Loucy (cell line): Measurements from ENCODE around the gene STK11IP.
A peak's percentile ranks its signal among the peaks of the same experiment; 100 is the strongest.

Source experiments
- H2AFZ ChIP-seq: fragments of 200-600 bp; sonication (generic); 2 replicates; pipeline ENCODE4 v1.6.0; 2016; ENCODE audit warnings: antibody characterized with exemption, mild to moderate bottlenecking, low read length, moderate library complexity
- H3F3A ChIP-seq: fragments of 200-600 bp; 2 replicates; pipeline ENCODE4 v1.6.0; 2016; ENCODE audit warnings: antibody characterized with exemption, low read depth, mild to moderate bottlenecking
- H3K27me3 ChIP-seq: fragments of 200-600 bp; sonication (generic); 2 replicates; pipeline ENCODE4 v1.6.1; 2014; ENCODE audit warnings: low read length, mild to moderate bottlenecking; ENCODE audit not compliant: insufficient read depth, poor library complexity, severe bottlenecking
- H3K36me3 ChIP-seq: fragments of 200-600 bp; sonication (generic); 2 replicates; pipeline ENCODE4 v1.6.1; 2016; ENCODE audit warnings: low read length; ENCODE audit not compliant: insufficient read depth
- H3K4me1 ChIP-seq: fragments of 200-600 bp; sonication (generic); 2 replicates; pipeline ENCODE4 v1.5.1; 2014; ENCODE audit warnings: low read length, mild to moderate bottlenecking; ENCODE audit not compliant: insufficient read depth, poor library complexity, severe bottlenecking
- H3K4me2 ChIP-seq: fragments of 200-600 bp; sonication (generic); 2 replicates; pipeline ENCODE4 v1.6.0; 2014; ENCODE audit warnings: antibody characterized with exemption, low read length, low read depth, mild to moderate bottlenecking; ENCODE audit not compliant: poor library complexity, severe bottlenecking
- H3K4me3 ChIP-seq: fragments of 200-600 bp; sonication (generic); 2 replicates; pipeline ENCODE4 v1.5.1; 2014; ENCODE audit warnings: low read length, mild to moderate bottlenecking, mixed read lengths; ENCODE audit not compliant: poor library complexity, severe bottlenecking
- H3K79me2 ChIP-seq: fragments of 200-600 bp; sonication (generic); 2 replicates; pipeline ENCODE4 v1.6.1; 2014; ENCODE audit warnings: low read length; ENCODE audit not compliant: insufficient read depth
- H3K9ac ChIP-seq: fragments of 200-600 bp; sonication (generic); 2 replicates; pipeline ENCODE4 v1.6.0; 2014; ENCODE audit warnings: mild to moderate bottlenecking, low read depth, low read length, moderate library complexity; ENCODE audit not compliant: poor library complexity, severe bottlenecking
- H3K9me2 ChIP-seq: fragments of 200-600 bp; sonication (generic); replicated peaks from 2 replicates; pipeline ENCODE4 v1.6.1; 2016; ENCODE audit warnings: low read depth, low read length, mixed read lengths
- H3K9me3 ChIP-seq: fragments of 200-600 bp; sonication (generic); 2 replicates; pipeline ENCODE4 v1.6.1; 2014; ENCODE audit warnings: mild to moderate bottlenecking, antibody characterized with exemption, low read length, low read depth; ENCODE audit not compliant: insufficient read depth
- H4K20me1 ChIP-seq: fragments of 200-600 bp; sonication (generic); 2 replicates; pipeline ENCODE4 v1.6.0; 2014; ENCODE audit warnings: antibody characterized with exemption, low read length, mild to moderate bottlenecking; ENCODE audit not compliant: insufficient read depth, poor library complexity, severe bottlenecking
- CTCF ChIP-seq: fragments of 200-600 bp; sonication (generic); conservative IDR thresholded peaks from 2 replicates; pipeline ENCODE4 v1.5.1; 2014; ENCODE audit warnings: mild to moderate bottlenecking, antibody characterized with exemption, low read length
- EZH2phosphoT487 ChIP-seq: fragments of 200-600 bp; IDR thresholded peaks from 2 replicates; pipeline ENCODE4 v1.6.1; 2018; ENCODE audit warnings: antibody characterized with exemption, mild to moderate bottlenecking, moderate library complexity, borderline replicate concordance

STK11IP gene

GRCh38 chr2:219593154-219593553 is 4.5 kb upstream of the STK11IP start:
- Histone ChIP-seq H3K79me2 (peaks cover 2% of the 10 kb centered on the region; the same call in 1 of the 2 replicates), H3K9ac (no peak overlapping the region), H3F3A (no peaks in the 10 kb centered on the region), H3K36me3 (no peaks in the 10 kb centered on the region), H2AFZ (no peak overlapping the region), H4K20me1 (no peaks in the 10 kb centered on the region), H3K27me3 (no peaks in the 10 kb centered on the region), H3K9me2 (no peaks in the 10 kb centered on the region), H3K4me1 (peaks cover 6% of the 10 kb centered on the region), H3K4me2 (no peak overlapping the region), H3K4me3 (no peak overlapping the region), H3K9me3 (no peaks in the 10 kb centered on the region)
- TF ChIP-seq EZH2phosphoT487, result no peak
- no peak for TF ChIP-seq CTCF

GRCh38 chr2:219595256-219595655 is 2.4 kb upstream of the STK11IP start:
- TF ChIP-seq CTCF (0 out of 2 replicates have a peak, but pooled peaks have one; percentile 8), EZH2phosphoT487 (no peak)
- Histone ChIP-seq H3K4me3 (no peak overlapping the region), H4K20me1 (no peaks in the 10 kb centered on the region), H3K79me2 (peaks cover 5% of the 10 kb centered on the region; the same call in 1 of the 2 replicates), H3K9ac (no peak overlapping the region), H3K4me2 (no peak overlapping the region), H3K4me1 (peaks cover 10% of the 10 kb centered on the region), H3K9me2 (no peaks in the 10 kb centered on the region), H3K36me3 (no peaks in the 10 kb centered on the region), H3K27me3 (no peaks in the 10 kb centered on the region), H2AFZ (no peak overlapping the region), H3F3A (no peaks in the 10 kb centered on the region), H3K9me3 (no peaks in the 10 kb centered on the region)

GRCh38 chr2:219596954-219597551 is 604 bp upstream of the STK11IP start:
- Histone ChIP-seq H3K9ac (peak overlapping the region; percentile 92), H3K27me3 (no peaks in the 10 kb centered on the region), H3K79me2 (peaks cover 5% of the 10 kb centered on the region; the same call in 1 of the 2 replicates), H4K20me1 (no peaks in the 10 kb centered on the region), H3F3A (no peaks in the 10 kb centered on the region), H2AFZ (peak overlapping the region; percentile 90), H3K9me3 (no peaks in the 10 kb centered on the region), H3K4me1 (peaks cover 10% of the 10 kb centered on the region), H3K9me2 (no peaks in the 10 kb centered on the region), H3K36me3 (peaks cover 2% of the 10 kb centered on the region; the same call in 1 of the 2 replicates), H3K4me2 (peak overlapping the region; percentile 82), H3K4me3 (peak overlapping the region; percentile 88)
- no peak for TF ChIP-seq CTCF
- no peak for TF ChIP-seq EZH2phosphoT487
